Heart left ventricle (tissue), 13 donors: Measurements from ENCODE around the gene NELL1.

ENCODE experiments used
- POLR2A ChIP-seq, 2 donors: fragments of 450-650 bp; IDR thresholded peaks; one replicate each; pipeline ENCODE4 v1.6.1; 2017; ENCODE audit warnings: antibody characterized with exemption in 2 of 2, mild to moderate bottlenecking in 2 of 2, moderate library complexity in 2 of 2
- TF ChIP-seq, protein P1 (sequence below), 12 donors: fragments of 200-600 bp; sonication (generic) in 4 of 12; IDR thresholded peaks; one replicate each; pipeline versions ENCODE4 v1.5.0 to v1.8.0; 2018 to 2022; ENCODE audit warnings: antibody characterized with exemption in 12 of 12, mild to moderate bottlenecking in 5 of 12
- donor health status: ischemic (EF 13 %, LVEDD 7.1; RV severe dilation, severe dysfunction).
- donor health status: DM: no; HTN: yes; CAD: no.
- donor health status: DM: no; HTN: no; CAD: no.
- donor health status: ischemic (EF 25% LVEDD 6.9; RV normal size, moderate dysfunction).
- donor health status: ischemic (EF 25% LVEDD 5.7; RV mildly dilated, moderate dysfunction).
- donor health status: ischemic (EF 35%, LVEDD 5.7; RV mildly dilated, moderate dysfunction).
- donor health status: nonischemic (EF 11% LVEDD 7.7; RV severe dilation, severe dysfunction).
- donor health status: DM: yes; HTN: yes; CAD: no.
- donor health status: PGD.
- donor health status: ischemic (EF 29% LVEDD 5.4; RV normal size, mild dysfunction).
- donor health status: nonischemic (EF 23%, LVEDD 6.1; RV moderate dilation, normal function).

DNA sequence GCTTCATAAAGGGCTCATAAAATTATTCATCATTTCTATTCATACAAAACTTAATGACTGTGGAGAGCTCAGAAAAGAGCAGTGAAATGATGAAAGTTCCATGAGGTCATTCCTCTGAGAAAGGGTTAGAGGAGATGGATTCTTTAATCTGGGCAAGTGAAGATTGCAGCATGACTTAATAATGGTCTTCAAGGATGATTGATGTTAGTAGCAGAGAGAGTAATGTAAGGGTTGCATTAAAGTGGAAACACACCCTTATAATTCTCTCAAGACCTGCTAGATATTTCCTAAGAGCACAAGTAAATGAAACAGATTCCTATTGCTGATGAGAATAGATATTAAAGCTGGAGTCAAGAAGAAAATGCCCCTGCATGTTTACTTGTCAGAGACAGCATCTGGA, 811.9 kb downstream of the NELL1 start:
- TF ChIP-seq POLR2A (IDR thresholded peaks at IDR 0.05), result no peak
- TF ChIP-seq, protein P1, sequence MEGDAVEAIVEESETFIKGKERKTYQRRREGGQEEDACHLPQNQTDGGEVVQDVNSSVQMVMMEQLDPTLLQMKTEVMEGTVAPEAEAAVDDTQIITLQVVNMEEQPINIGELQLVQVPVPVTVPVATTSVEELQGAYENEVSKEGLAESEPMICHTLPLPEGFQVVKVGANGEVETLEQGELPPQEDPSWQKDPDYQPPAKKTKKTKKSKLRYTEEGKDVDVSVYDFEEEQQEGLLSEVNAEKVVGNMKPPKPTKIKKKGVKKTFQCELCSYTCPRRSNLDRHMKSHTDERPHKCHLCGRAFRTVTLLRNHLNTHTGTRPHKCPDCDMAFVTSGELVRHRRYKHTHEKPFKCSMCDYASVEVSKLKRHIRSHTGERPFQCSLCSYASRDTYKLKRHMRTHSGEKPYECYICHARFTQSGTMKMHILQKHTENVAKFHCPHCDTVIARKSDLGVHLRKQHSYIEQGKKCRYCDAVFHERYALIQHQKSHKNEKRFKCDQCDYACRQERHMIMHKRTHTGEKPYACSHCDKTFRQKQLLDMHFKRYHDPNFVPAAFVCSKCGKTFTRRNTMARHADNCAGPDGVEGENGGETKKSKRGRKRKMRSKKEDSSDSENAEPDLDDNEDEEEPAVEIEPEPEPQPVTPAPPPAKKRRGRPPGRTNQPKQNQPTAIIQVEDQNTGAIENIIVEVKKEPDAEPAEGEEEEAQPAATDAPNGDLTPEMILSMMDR (IDR thresholded peaks at IDR 0.05), result no peak
